Epithelial cell of prostate (primary cell): ENCODE results near the gene TOP3A.
"Not testable (repeated sequence)": the region's sequence is repeated elsewhere in the genome, so short reads cannot be mapped to it uniquely, and the experiment has no call there.

Experiments
- DNase-seq: peaks from one replicate; pipeline ENCODE4 v3.0.0-alpha.2; 2011; ENCODE audit warnings: low read depth, low spot score
- H3K27ac ChIP-seq: fragments of 450-650 bp; 2 replicates; pipeline ENCODE4 v1.5.1; 2017; ENCODE audit warnings: mild to moderate bottlenecking

TOP3A gene

GRCh38 chr17:18326039-18326438 lies 11.2 kb upstream of the TOP3A start:
- H3K27ac ChIP-seq, result no peak overlapping the region
- DNase-seq, result no peak

DNA sequence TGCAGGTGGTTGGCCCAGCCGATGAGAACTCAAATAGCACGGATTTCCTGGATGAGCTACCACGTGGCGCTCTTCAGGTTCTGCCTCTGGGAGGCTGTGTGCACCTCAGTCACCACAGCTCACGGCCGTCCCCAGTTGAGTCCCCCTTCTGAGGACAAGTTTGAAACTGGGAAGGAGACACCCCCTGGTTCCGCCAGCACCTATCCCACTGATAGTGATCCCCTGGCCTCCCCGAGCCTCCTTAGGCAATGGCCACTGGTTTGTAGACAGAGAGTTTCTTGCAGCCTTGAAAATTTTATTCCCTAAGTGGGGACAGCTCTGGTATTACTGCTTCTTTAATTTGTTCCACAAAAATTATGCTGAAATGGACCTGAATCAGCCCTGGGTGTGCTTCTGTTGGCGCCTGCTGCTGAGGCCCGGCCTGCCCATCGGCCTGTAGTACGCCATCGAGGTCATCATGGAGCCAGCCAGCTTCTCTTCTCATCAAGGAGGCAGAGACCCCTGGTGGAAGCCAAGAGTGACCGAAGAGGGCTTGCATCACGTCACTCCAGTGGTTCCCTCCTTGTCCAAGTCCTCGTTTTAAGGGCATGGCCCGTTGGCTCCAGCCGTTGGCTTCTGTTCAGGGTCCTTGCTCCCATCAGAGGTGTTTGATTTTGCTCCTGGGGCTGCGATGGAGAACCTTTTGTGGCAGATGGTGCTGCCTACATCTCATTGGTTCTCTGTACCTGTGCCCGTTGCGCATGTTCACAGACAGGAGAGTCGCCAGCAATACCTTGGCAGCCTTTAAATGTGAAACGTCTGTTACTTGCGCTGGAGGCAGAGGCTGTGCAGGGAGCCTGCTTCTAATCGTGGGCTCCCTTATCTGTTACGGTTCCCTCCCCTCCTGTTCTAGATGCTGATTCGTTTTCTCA lies 9.6 kb upstream of the TOP3A start:
- no peak for DNase-seq
- no peak overlapping the region for H3K27ac ChIP-seq

DNA sequence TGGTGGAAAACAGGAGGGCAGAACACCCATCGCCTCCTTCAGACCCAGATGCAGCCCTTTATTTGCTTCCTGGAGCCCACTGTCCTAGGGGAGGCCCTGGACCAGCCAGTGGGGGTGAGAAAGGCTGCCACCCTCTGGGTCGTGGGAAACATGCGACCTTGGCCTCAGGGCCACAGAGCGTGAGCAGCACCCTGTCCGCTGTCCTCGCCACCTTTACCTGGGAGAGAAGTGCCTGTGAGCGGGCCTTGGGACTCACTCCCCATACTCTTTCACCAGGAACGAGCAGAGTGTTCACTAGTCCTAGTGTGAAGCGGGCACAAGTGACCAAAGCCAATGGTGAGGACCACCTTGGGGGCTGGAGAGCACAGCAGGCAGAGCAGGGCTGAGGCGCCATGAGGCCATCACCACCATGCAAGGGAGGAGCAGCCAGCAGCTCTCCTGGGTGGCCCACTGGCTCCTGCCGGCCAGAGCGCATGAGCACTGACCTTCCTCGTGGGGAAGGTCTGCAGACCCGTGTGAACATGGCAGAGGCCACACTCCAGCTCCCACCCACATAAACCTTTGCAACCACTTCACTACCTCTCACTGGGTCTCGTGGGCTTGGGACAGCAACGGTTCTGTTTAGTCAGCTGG lies 8.8 kb upstream of the TOP3A start:
- DNase-seq, result no peak
- H3K27ac ChIP-seq, result no peak overlapping the region

- no peak for DNase-seq
- no peak overlapping the region for H3K27ac ChIP-seq
Observed at GRCh38 chr17:18323007-18323406, 8.2 kb upstream of the TOP3A start.

GRCh38 chr17:18322522-18322921 lies 7.7 kb upstream of the TOP3A start:
- H3K27ac ChIP-seq, result no peak overlapping the region
- DNase-seq, result no peak

GRCh38 chr17:18321309-18321708 lies 6.5 kb upstream of the TOP3A start:
- H3K27ac ChIP-seq, result no peak overlapping the region
- no peak for DNase-seq

DNA sequence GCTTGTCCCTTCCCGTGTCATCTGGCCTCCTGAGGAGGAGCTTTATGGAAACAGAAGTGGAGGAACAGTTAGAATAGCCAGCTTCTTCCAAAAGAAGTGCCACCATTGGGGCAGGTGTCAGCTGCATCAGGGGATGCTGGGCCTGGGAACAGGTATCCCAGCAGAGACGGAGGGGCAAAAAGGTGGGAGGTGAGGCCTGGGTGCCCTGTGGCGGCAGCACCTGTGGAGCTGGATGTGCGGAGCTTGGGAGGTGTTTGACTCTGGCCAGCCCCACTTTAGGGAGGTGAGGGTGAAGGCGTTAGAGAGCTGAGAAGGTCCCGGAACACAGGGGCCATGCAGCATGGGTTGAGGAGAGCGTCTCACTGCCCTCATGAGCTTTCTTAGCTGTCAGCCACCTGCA lies 5.5 kb upstream of the TOP3A start:
- no peak for DNase-seq
- H3K27ac ChIP-seq, result no peak overlapping the region

- H3K27ac ChIP-seq, result no peak overlapping the region
- DNase-seq, result peak; percentile 10
Observed at GRCh38 chr17:18319604-18320256, 4.9 kb upstream of the TOP3A start.

DNA sequence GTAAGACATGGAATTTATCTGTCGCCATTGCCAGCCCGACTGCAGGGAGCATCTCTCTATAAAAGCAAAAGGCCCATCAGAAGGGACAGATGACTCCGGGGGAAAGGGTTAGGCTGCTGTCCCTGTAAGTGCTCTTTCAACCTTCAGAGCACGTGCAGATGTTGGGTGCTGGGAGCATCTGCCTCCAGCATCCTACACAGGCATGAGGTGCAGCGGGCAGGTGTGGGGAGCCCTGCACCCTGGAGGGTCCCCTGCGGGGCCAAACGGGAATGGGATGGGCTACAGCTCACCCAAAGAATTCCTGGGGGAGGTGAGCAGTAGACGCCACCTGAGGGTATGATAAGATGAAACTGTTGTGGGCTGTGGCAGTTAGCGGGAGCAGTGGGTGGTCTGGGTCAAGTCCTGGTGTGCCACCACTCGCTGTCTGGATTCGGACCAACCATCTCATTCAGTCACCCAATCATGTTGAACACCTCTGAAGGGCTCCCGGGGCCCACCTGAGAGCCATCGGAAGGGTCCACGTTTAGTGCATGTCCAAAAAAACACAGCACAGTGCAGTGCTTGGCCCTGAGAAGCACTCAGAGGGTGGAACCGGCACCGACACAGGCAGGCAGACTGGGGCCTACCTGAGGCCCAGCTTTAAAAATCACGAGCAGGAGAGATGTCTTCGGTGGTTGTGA lies 4.1 kb upstream of the TOP3A start:
- H3K27ac ChIP-seq, result no peak overlapping the region
- no peak for DNase-seq

GRCh38 chr17:18318117-18318516 lies 3.3 kb upstream of the TOP3A start:
- H3K27ac ChIP-seq, result no peak overlapping the region
- DNase-seq, result no peak

GRCh38 chr17:18315961-18316360 lies 1.2 kb upstream of the TOP3A start:
- H3K27ac ChIP-seq, result peak overlapping the region; percentile 93
- no peak for DNase-seq

DNA sequence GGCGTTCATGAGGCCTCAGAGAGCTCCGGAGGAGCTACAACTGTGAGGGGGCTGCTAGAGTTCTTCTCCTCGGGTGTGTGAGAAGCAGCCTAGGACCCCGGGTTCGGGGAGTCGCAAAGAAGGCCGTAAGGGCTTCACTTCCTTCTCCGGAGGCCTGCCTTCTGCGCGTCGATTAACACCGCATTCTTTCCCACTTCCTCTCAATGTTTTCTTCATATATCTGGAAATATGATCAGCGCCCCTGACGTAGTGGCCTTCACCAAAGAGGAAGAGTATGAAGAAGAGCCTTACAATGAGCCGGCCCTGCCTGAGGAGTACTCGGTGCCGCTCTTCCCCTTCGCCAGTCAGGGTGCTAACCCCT lies 748 bp upstream of the TOP3A start:
- H3K27ac ChIP-seq, result peak overlapping the region; percentile 93
- no peak for DNase-seq

GRCh38 chr17:18314059-18314730 lies 599 bp downstream of the TOP3A start:
- H3K27ac ChIP-seq, result peak overlapping the region; percentile 93
- DNase-seq, result no peak

DNA sequence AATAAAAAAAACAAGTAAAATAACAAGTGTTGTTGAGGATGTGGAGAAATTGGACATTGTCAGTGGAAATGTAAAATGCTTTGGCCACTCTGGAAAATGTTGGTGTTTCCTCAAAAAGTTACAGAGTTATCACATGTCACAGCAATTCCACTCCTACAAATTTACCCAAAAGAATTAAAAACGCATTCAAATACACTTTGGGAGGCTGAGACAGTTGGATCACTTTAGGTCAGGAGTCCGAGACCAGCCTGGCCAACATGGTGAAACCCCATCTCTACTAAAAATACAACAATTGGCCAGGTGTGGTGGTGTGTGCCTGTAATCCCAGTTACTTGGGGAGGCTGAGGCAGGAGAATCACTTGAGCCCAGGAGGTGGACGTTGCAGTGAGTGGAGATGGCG lies 5.6 kb downstream of the TOP3A start:
- no peak overlapping the region for H3K27ac ChIP-seq
- no peak for DNase-seq

- not testable (repeated sequence) for H3K27ac ChIP-seq, DNase-seq
Observed at GRCh38 chr17:18303206-18303605, 11.6 kb downstream of the TOP3A start.

DNA sequence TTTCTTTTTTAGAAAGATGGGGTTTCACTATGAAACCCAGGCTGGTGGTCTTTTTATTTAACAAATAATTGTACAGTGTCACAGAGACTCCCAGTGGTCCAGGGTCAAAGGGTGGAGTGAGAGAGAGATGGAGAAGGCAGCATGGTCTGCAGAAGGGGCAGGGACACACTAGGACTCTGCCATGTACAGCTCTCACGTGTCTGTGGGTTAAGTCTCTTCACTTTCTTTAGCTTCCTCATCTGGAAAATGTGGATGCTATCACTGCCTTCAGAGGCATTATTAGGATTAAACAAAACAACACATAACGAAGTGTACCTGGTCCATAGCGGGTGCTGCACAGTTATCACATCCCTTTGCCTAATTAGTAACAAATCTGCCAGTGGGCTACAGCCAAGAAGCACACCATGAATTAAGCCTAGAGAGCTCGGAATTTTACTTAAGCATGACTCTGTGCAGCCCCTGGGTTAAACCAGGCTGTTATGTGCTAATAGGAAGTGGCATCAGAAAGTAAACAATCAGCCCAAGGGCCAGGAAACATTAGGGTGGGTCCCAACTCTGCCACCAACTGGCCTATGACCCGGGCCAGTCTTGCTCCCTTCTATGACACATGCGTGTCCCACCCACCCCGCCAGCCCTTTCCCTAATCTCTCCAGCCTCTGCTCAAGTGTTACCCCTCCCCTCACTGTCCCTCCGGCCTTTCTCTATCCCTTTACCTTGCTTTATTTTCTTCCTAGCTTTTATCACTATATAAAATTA lies 13.9 kb downstream of the TOP3A start:
- no peak for DNase-seq
- H3K27ac ChIP-seq, result no peak overlapping the region

- DNase-seq, H3K27ac ChIP-seq: not testable (repeated sequence)
Observed at GRCh38 chr17:18298061-18298460, 16.7 kb downstream of the TOP3A start.

DNA sequence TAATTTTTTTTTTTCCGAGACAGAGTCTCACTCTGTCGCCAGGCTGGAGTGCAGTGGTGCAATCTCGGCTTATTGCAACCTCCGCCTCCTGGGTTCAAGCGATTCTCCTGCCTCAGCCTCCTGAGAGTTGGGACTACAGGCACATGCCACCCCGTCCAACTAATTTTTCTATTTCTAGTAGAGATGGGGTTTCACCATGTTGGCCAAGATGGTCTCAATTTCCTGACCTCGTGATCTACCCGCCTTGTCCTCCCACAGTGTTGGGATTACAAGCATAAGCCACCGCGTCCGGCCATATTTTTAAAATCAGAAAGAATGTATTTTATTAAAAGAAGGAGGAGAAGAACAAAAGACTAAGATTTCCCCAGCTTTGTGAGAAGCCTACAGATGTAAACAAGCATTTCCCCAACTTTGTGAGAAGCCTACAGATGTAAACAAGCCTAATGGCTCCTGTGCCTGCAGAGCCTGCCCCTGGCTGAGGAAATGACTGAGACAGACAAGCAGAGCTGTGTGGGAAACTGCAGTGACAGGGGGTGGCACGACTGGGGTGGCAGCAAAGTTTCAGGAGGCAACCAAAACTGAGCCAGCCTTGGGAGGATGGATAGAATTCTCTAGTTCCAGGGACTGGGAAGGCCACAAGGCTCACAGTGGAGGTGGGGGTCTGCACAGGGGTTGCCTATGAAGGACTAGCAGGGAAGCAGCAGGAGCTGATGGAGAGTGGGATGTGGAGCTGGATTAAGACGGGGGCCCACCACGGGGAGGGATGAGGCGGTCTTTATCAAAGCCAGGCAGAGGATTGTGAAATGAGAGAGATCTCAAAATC lies 22.9 kb downstream of the TOP3A start:
- no peak overlapping the region for H3K27ac ChIP-seq
- no peak for DNase-seq

- no peak for DNase-seq
- no peak overlapping the region for H3K27ac ChIP-seq
Observed at GRCh38 chr17:18285296-18285695, 29.5 kb downstream of the TOP3A start.
